Raji (cell line): ENCODE measurements around the gene SBDS.

Source experiments
- POLR2A ChIP-seq: IDR thresholded peaks from 2 replicates; pipeline ENCODE4 v1.6.1; 2011; ENCODE audit warnings: low read depth, low read length, control low read depth; ENCODE audit not compliant: insufficient read depth

Gene SBDS

DNA sequence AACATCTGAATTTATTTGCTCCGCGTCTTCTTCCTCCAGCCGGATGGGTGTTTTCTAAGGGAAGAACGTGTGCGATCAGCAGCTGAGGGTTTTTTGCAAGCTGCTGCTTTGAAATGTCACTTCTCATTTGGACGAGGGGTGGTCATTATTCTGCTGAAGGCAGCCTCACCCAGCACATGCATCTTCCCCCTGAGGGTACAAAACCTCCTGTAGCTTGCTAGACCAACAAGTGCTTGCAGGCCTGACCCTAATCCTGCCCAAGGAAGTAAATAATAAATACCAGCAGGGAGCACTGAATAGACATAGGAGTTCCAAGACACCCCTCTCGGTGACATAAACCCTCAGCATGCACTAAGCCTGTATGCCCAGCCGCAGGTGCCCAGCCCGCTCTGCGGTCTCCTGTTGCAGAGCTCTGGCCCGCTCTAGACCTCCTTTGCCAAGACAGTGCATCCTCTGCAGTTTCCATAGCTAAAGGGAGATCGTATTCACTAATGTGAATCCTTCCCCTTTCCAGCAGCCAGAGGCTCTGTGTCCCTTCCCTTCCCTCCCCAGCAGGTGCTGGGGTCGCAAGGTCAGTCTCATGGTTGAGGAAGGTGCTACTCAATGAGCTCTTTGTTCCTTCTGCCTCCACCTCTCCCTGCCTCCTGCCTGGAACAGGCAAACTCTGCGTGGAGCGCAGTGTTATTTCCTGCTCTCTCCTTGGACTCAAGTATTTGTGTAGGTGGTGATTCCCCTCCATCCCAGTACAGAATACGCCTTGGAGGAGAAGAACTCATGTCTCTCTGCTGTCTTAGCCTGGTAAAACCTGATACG is 36.6 kb downstream of the SBDS start:
- TF ChIP-seq POLR2A, result no peak

DNA sequence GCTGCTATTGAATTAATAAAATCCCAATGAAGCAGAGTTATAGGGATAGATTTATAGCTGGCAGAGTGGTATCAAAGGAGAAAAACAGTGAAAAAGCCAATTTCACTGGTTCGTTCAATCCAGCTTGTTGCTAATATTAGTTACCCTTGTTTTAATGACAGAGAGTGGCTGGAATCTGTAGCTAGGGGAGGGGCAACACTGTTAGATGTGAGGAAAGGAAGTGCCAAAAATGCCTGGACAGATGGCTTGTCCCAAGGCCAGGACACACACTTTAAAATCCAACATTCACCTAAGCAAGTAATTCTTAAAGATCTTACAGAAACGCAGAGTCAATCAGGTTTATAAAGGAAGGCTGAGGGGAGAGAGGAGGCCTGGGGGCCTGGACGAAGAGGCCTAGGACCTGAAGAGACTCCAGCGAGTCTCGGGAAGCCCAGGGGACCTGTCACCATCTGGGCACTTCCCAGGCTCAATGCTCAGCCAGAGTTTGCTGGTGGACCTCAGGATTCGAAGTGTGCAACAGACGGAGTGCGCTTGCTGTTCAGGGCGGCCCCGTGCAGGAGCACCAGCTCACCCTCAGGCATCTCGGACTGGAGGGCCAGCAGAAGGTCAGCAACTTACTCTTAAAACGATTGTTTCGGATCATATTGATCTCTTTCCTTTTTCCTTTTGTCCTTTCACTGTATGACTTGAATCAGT is 37.6 kb downstream of the SBDS start:
- TF ChIP-seq POLR2A, result no peak

DNA sequence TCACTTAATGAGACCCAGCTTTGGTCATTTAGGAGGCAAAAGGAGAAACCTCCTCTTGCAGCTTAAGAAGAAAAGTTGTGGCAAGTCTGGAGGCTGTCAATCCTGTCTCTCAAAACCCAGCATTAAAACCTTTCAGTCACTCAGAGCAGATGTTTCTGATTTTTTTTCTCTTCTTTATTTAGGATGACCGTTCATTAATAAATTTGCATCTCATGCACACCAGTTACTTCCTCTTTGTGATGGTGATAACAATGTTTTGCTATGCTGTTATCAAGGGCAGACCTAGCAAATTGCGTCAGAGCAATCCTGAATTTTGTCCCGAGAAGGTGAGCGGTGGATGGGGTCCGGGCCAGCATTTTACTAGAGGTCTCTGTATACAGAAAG is 42.4 kb downstream of the SBDS start:
- TF ChIP-seq POLR2A, result no peak

DNA sequence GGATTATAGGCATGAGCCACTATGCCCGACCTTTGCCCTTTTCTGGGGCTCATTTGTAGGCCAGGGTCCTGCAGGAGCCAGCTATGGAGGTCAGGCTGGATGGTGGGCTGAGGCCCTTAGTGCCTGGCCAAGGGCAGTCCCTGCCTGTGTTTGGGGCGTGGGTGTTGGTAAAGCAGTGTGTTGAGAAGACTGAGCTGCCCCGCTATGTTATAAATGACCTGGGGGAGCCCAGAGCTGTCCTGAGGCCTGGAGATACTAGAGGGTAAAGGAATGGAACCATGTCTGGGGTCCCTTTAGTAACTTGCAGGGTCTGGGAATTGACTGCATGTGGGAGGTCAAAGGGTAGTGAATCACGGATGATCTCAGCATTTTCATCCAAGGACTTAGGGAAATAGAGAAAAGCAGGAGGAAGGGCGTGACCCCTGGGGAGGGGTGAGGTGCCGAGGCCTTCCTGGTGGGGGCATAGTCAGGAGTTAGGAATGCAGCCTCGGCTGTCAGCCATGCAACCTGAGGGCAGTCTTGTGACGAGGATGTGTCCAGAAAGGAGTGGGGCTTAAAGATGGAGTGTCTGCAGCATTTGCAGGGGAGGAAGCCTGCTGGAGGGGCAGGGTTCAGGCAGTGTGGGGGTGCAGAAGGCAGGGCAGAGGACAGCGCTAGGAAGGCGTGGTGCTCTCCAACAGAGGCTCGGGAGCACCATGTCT is 42.9 kb downstream of the SBDS start:
- no peak for TF ChIP-seq POLR2A

DNA sequence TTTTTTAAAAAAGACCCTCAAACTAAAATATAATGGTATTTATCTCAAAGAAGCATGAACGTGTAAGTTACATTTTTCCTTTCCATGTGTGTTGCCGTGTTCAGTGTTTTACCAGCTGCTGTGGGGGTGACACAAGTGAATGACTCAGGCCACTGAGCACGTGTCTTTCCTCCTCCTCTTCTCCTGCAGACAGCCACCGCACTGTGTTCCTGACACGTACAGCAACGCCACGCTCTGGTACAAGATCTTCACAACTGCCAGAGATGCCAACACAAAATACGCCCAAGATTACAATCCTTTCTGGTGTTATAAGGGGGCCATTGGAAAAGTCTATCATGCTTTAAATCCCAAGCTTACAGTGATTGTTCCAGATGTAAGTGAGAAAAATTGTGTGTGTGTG is 44.6 kb downstream of the SBDS start:
- TF ChIP-seq POLR2A, result no peak

DNA sequence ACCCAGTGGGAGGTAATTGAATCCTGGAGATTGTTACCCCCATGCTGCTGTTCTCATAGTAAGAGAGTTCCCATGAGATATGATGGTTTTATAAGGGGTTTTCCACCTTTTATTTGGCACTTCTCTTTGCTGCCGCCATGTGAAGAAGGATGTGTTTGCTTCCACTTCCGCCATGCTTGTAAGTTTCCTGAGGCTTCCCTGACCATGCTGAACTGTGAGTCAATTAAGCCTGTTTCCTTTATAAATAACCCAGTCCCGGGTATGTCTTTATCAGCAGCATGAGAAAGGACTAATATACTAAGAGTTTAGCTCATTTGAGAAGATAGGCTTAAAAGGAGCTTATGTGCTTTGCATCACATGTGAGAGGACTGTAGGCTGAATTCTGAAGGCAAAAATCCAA is 45.1 kb downstream of the SBDS start:
- no peak for TF ChIP-seq POLR2A

DNA sequence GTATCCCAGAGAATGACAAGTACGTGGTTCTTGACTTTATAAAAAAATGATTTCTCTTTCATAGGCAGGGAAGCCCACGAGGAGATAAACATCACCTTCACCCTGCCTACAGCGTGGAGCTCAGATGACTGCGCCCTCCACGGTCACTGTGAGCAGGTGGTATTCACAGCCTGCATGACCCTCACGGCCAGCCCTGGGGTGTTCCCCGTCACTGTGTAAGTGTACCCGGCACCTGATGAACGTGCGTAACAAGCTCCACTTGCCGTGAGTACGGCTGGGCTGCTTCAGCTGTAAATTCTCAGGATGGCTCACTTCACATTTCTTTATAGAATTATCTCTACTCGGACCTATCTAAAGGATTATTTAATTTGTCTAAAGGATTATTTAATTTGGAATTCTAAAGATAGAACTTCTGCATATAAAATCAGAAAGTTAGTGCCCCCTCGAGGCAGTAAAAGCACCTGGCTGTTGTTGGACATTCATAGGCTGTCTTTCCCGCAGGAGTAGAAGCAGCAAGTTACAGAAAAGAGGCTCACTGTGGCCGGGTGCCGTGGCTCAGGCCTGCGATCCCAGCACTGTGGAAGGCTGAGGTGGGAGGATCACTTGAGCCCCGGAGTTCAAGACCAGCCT is 46.8 kb downstream of the SBDS start:
- no peak for TF ChIP-seq POLR2A

DNA sequence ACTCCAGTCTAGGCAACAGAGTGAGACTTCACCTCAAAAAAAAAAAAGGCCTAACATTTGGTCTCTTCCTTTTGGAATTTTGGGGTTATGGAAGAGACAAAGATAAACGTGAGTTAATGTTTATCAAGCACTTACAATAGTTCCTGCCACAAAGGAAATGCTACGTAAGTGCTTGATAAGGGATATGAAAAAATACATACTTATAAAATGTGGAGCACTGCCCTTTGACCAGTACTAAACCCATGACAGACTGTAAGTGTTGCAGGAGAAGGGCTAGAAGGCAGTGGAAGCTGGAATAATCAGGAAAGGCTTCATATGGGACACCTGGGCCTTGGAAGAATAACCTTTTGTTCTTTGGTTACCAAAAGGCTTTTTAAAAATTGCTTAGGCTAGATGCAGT is 48.8 kb downstream of the SBDS start:
- no peak for TF ChIP-seq POLR2A

DNA sequence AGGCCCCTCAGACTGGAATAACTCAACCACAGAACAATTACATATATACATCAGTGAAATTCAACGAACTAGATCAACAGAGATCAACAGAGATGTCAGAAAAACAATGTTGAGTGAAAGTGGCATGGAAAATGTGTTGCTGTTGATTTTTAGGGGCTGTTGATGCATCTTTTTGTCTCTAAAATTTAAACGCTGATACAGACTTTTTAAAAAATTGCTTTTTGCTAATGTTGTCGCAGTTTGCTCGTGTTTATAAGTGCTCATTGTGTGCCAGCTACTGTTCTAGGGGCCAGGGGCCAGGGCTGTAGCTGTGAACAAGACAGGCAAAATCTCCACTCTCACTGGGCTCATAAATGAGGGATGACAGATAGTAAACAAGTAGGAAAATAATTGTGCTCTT is 56.1 kb downstream of the SBDS start:
- TF ChIP-seq POLR2A, result no peak

DNA sequence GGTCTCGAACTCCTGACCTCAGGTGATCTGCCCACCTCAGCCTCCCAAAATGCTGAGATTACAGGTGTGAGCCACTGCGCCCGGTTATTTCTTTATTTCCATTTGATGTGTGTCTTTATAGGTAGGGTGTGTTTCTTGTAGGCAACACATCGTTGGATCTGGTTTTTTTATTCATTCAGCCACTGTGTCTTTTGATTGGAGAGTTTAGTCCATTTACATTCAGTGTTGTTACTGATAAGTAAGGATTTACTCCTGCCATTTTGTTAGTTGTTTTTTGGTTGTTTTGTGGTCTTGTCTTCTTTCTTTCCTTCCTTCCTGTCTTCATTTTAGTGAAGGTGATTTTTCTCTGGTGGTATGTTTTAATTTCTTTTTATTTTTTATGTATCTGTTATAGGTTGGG is 57.4 kb downstream of the SBDS start:
- TF ChIP-seq POLR2A, result no peak
